Frontal cortex (tissue), 4 donors: ENCODE measurements around the gene CDC42BPA. TPM values are rescaled to one million over a fixed set of nuclear protein-coding genes. Genes with fewer than 3 reads are reported as not detected.
A peak's percentile ranks its signal among the peaks of the same experiment; 100 is the strongest.
"Not testable (repeated sequence)": the region's sequence is repeated elsewhere in the genome, so short reads cannot be mapped to it uniquely, and the experiment has no call there.

Source experiments
- DNase-seq, 2 donors: peaks; one replicate each; pipeline ENCODE4 v3.0.0; 2012; ENCODE audit warnings: low spot score in 2 of 2
- FAIRE-seq: peaks from 2 replicates; lab custom pipeline; 2012; peaks lifted over from hg19 to GRCh38; lab: Jason Lieb, UNC
- total RNA-seq: library from RNA; depleted of rRNA; stranded (reverse); fragments of >200 nt; gene quantifications from one replicate; pipeline ENCODE4 v1.2.3, GENCODE V29; 2014
- donor health status: control.
- donor health status: control.
- donor health status: control.

The CDC42BPA gene
- total RNA-seq, 1 donor from 2014 or later, result 154 TPM

DNA sequence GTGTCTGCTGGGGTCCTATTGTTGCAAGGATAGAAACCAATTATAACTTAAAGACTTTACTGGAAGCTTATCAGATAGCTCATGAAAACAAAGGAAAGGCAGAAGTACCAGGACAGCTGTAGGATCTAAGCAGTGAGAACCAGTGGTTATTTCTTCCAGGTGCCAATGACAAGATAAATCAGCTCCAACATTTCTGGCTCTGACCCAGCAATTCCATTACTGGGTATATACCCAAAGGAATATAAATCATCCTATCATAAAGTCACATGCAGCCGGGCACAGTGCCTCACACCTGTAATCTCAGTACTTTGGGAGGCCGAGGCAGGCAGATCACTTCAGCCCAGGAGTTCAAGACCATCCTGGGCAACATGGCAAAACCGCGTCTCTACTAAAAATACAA lies 17.8 kb upstream of the CDC42BPA start:
- not testable (repeated sequence) for DNase-seq, FAIRE-seq

DNA sequence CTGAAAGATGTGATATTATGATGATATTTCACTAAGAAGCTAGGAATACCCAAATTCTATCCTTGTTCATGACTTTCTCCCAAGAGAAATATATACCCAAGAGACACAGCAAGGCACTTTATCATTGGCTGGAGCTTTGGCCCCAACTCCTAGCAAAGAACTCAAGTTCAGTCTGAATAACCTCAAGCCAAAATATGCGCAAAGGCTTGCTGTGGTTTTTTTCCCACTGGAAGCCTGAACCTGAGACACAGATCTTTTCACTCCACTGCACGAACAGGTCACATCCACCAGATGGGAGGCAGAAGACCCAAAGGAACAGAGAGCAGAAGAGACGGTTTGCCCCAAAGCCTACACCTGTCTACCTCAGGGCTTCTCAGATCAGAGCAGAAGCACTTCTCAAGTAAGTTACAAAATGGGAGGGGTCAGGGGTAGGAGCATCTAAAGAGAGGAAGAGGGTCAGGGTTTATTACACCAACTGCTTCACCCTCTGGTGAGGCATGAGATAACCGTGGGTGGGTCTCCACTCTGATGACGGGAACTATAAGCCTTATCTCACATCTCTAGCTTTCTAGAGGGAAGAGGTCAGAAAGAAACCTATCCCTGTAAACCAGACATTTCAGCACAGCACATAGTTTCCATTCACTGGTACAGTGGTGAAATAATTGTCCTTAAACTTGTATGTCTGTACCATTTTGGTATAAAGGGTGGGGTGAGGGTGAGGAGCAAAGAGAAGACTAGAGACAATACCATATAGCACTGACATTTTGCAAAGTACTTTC lies 17.1 kb upstream of the CDC42BPA start:
- FAIRE-seq, result no peak
- no peak for DNase-seq

GRCh38 chr1:227333423-227333822 lies 15.1 kb upstream of the CDC42BPA start:
- FAIRE-seq (no peak), DNase-seq (no peak)

- FAIRE-seq (no peak), DNase-seq (no peak)
These were observed 12.2 kb upstream of the CDC42BPA start for GRCh38 chr1:227330279-227331076.

DNA sequence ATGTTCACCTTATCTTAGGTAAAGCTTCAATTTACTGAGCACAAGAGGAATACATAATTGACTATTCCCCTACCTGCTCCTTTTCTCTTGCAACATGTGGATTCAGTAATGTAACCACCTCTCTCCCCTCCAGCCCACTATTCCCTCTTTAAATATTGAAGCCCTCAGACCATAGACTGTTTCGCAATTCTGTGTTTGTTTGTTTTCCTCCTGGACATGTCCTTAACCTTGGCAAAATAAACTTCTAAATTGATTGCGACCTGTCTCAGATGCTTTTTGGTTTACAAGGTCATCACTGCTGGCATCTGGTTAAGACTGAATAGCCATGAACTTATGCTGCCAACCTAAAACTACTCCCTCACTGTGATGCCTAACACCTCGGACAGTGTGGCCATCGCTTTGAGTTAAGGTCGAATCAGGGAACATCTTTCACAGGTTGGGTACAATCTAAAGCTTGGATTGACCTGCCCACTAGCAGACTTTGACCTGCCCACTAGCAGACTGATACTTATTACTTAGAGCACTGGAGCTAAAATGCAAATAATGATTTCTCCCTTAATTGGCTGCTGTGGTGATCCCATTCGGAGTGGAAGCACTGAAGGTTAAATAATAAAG lies 10.2 kb upstream of the CDC42BPA start:
- FAIRE-seq (no peak), DNase-seq (no peak)

DNA sequence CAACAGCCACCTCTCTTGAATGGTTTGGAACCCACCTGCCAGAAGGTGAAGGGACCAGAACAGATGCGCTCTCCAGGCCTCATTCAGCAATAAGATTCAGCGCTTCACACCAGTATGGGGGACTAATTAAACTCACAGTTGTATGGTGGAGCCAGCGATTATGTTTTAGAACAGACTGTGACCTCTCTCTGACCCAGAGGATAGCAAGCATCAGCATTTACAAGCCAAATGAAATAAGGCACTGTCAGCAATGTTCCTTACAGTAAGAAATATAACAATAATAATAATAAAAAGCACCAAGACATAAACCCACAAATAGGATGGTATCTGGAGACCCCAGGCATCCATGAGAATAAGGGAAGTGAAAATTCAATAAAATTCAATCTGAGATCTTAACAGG lies 6.9 kb upstream of the CDC42BPA start:
- no peak for FAIRE-seq

GRCh38 chr1:227323967-227324268 lies 5.6 kb upstream of the CDC42BPA start:
- DNase-seq, result no peak
- FAIRE-seq, result no peak

More for the DNA sequence above, 6.9 kb upstream of the CDC42BPA start:
- no peak for DNase-seq

GRCh38 chr1:227323171-227323966 lies 5.1 kb upstream of the CDC42BPA start:
- DNase-seq, result no peak
- no peak for FAIRE-seq

GRCh38 chr1:227322376-227322775 lies 4.1 kb upstream of the CDC42BPA start:
- DNase-seq, result no peak
- FAIRE-seq, result no peak

- FAIRE-seq (no peak), DNase-seq (no peak)
These were observed 2.7 kb upstream of the CDC42BPA start for GRCh38 chr1:227321035-227321434.

- DNase-seq, result no peak
- FAIRE-seq, result no peak
These were observed 2.2 kb upstream of the CDC42BPA start for GRCh38 chr1:227320476-227320875.

GRCh38 chr1:227318853-227319607 lies 738 bp upstream of the CDC42BPA start:
- peak; percentile 48 to 49 for DNase-seq
- FAIRE-seq, result no peak

- FAIRE-seq (no peak), DNase-seq (peak; percentile 32 to 53)
These were observed 723 bp downstream of the CDC42BPA start for GRCh38 chr1:227317523-227318015.

GRCh38 chr1:227317011-227317451 lies 1.3 kb downstream of the CDC42BPA start:
- FAIRE-seq (no peak), DNase-seq (peak in 1 of 2 donors; percentile 45)

DNA sequence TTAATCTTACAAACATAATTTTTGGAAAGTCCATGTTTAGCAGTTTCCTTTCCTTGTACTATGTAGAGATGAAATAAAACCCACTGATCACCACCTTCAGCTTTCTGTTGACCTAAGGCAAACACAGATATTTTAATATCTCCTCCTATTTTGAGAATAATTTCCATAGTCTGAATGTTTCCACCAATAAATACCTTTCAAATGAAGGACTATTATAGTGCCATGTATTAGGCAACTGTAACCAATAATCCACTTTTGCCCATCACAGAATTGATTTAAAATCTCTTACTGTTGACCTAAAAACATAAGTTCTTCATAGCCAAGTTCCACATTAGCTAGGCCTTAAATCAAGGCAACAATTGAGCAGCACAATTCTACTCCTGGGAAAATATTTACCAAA lies 1.8 kb downstream of the CDC42BPA start:
- FAIRE-seq, result no peak
- no peak for DNase-seq

DNA sequence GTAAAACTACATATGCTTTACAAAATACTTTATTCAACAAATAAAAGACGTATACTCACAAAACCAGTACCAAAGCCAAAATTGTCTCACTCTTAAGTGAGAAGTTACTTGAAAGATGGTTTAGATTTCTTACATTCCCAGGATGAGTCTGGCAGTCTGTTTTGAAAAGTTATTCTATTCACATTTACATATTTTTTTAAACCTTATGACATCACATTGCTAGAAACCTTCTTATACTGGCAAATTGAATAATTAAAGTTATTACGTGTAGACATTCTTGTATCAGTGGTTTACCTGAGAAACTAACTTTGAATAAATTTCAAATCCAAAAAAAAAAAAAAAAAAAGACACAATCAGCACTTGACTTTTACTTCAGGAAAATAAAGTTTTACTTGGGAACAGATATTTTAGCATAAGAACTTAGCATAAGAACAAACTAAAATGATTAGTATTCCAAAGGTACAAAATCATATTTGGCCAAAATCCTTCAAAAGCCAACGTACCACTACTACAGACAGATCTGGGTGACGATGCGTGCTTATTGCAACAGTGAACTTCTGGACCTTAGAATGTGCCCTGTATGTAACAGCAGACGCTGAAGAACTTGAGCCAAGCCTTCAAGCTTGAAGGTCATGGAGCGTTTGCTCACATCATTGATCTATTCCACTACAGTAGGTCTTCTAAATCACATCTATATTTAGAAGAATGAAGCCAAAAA lies 2.5 kb downstream of the CDC42BPA start:
- FAIRE-seq (no peak), DNase-seq (peak; percentile 24 to 25)

GRCh38 chr1:227314014-227314848 lies 4.1 kb downstream of the CDC42BPA start:
- DNase-seq, result no peak
- peak; percentile 69 for FAIRE-seq
